Measurements from ENCODE around the gene BACH2.

GRCh38 chr6:90123831-90124230 is 172.8 kb downstream of the BACH2 start:
- no peak for TF ChIP-seq CTCF (IDR thresholded peaks at IDR 0.05)
- no peak for TF ChIP-seq POLR2A (IDR thresholded peaks at IDR 0.05)
- TF ChIP-seq POLR2AphosphoS5 (IDR thresholded peaks at IDR 0.05; ENCODE audit: insufficient read depth in 1 of 2, low read depth in 1 of 2): no peak
